D721Med (cell line): Measurements from ENCODE around the gene CLK2.
A peak's percentile ranks its signal among the peaks of the same experiment; 100 is the strongest.

Experiments used
- DNase-seq: peaks from one replicate; pipeline ENCODE4 v3.0.0; 2011; ENCODE audit warnings: low spot score; ENCODE audit not compliant: insufficient read length
- FAIRE-seq: peaks from 2 replicates; lab custom pipeline; 2011; peaks lifted over from hg19 to GRCh38; lab: Jason Lieb, UNC
- TF ChIP-seq, protein P1 (sequence below): IDR thresholded peaks from 2 replicates; pipeline ENCODE4 v1.5.1; 2012; ENCODE audit warnings: mild to moderate bottlenecking, control low read depth; ENCODE audit not compliant: insufficient read depth; ENCODE audit errors: missing control alignments

The CLK2 gene

DNA sequence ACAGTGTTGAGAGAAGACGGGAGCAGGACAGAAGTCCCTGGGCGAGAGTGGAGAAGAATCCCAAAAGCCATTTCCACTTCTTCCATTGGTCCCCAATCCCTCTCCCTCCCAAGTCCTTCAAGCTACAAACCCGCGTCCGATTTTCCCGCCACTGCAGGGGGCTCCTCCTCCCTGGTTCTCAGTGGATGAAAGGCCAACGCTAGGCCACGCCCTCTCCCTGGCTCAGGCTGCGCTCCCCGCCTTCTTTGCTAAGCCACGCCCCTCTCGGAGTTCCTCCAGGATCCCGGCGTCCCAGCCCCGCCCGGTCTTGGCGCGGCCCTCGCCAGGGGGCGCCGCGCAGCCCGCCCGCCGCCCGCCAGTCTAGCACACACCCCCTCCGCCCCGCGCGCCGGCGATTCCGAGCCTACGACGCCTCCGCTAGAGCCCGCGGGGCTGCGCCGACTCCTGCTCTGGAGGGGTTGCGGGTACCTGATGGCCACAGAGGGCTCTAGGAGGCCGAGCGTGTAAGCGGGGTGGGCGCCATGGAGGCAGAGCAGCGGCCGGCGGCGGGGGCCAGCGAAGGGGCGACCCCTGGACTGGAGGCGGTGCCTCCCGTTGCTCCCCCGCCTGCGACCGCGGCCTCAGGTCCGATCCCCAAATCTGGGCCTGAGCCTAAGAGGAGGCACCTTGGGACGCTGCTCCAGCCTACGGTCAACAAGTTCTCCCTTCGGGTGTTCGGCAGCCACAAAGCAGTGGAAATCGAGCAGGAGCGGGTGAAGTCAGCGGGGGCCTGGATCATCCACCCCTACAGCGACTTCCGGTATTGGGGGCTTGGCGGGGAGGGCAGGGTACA lies 4.0 kb upstream of the CLK2 start, which contains the start of gene HCN3:
HCN3 (plus strand) TSS at position 394 of the 832 bp plus-strand sequence; CDS start at position 522, 128 bp downstream.
- FAIRE-seq = no peak
- TF ChIP-seq, protein P1, sequence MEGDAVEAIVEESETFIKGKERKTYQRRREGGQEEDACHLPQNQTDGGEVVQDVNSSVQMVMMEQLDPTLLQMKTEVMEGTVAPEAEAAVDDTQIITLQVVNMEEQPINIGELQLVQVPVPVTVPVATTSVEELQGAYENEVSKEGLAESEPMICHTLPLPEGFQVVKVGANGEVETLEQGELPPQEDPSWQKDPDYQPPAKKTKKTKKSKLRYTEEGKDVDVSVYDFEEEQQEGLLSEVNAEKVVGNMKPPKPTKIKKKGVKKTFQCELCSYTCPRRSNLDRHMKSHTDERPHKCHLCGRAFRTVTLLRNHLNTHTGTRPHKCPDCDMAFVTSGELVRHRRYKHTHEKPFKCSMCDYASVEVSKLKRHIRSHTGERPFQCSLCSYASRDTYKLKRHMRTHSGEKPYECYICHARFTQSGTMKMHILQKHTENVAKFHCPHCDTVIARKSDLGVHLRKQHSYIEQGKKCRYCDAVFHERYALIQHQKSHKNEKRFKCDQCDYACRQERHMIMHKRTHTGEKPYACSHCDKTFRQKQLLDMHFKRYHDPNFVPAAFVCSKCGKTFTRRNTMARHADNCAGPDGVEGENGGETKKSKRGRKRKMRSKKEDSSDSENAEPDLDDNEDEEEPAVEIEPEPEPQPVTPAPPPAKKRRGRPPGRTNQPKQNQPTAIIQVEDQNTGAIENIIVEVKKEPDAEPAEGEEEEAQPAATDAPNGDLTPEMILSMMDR = peak; percentile 63

DNA sequence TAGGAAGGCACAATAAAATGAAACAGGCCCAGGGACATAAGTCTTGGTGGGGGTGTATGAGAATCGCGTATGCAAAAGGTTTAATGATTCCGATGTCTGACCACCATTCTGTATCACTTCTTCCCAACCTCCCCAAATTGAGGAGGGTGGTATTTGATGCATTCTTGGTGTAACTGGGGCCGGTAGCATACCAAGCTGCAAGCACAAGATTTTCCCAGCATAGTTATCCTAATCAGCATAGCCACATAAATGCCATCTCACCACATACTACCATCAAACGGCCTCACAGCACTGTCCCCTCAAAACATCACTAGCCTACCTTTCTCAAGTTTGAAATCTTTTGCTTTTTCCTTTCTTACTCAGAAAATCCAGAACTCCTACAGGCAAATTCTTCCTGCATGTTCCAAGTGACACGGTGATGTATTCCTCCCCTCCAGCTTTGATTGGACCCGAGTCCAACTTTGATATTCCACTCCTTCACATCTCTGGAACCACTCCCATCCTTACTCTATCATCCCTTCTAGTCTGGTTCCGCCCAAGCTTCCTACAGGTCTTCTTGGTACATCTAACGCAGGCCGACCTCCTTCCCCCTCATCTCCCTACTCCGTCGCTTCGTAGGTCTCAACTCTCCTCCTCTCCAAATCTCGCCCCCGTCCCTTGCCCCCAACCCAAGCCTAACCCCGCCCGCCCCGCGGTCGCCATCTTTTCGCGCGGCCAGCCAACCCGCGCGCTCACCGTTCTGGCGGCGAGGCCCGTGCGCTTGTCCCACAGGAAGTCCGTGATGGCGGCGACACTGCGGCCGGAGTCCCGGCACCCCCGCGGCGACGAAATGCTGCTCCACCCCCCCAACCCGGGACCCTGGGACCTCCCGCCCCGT lies 600 bp downstream of the CLK2 start:
- no peak for DNase-seq
- no peak for FAIRE-seq
- TF ChIP-seq, protein P1 = no peak

More for the DNA sequence above, 4.0 kb upstream of the CLK2 start, which contains the start of gene HCN3:
- peak; percentile 99 for DNase-seq

DNA sequence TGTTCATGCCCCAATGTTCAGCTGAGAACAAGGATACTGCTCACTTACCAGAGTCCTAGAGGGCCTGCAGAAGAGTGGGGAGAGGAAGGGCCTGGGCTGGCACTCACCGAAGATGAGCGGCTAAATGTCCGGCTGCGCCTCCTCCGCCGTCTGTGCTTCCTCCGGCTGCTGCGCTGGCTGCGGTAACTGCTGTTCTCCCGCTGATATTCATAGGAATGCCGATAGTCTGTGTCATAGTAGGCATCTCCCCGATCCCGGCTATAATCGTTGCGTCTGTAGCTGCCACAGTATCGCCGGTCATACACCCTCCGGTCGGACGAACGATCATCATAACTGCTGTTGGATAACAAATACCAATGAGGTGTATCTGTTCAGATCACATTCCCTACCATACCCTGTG lies 3.9 kb downstream of the CLK2 start:
- FAIRE-seq = no peak
- no peak for DNase-seq
- TF ChIP-seq, protein P1 = no peak

DNA sequence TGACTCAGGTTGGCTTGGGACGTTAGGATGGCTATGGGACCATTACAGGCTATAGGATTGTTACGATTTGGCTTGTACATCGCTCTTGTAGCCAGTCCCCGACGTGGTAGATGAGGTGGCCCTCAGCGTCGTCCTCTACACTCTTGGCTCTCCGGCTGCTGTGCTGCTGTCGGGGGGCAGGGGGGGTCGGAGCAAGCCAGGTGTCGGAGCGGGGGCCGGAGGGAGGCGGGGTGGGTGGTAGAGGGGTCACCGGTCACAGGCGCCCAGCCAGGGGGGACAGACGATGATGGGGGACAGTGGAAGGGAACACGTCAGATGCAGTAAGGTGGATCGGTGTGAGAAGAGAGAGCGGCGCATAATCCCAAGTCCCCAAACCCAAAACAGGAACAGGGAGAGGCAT lies 4.7 kb downstream of the CLK2 start:
- no peak for DNase-seq
- no peak for FAIRE-seq
- TF ChIP-seq, protein P1 = no peak

DNA sequence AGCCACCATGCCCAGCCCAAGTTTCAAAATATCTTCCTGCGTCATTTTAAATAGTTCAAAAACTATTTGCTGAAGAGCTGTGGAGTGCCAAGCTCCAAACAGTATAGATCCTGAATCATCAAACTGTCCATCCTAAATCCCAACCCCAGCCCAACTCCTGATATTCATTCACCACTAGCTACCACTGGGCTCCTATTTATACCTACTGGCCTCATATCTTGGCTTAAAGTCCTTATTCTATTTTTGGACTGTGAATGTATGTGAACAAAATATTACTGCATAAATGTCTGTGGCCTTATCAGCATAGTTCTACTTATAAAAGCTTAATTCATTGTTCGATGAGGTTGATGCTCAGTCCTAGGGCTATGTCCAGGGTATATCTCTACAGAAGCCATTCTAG lies 5.9 kb downstream of the CLK2 start:
- FAIRE-seq = no peak
- TF ChIP-seq, protein P1 = no peak
- DNase-seq = no peak

DNA sequence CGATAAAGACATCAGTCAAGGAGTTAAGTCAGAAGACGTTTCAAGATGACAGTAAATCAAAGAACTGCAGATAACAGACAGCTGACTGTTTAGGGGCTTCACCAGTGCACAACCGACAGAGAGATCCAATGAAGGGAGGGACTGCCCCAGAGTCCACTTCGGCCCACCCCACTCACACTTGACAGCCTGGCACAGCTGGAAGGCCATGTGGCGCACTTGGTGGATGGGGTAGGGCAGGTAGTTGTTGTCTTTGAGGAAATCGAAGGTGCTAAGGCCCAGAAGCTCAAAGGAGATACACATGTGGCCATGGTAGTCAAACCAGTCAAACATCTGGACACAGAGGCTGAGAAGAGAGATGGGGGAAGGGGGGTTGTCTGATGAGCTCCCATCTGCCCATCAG lies 6.8 kb downstream of the CLK2 start:
- TF ChIP-seq, protein P1 = no peak
- FAIRE-seq = no peak
- DNase-seq = no peak

DNA sequence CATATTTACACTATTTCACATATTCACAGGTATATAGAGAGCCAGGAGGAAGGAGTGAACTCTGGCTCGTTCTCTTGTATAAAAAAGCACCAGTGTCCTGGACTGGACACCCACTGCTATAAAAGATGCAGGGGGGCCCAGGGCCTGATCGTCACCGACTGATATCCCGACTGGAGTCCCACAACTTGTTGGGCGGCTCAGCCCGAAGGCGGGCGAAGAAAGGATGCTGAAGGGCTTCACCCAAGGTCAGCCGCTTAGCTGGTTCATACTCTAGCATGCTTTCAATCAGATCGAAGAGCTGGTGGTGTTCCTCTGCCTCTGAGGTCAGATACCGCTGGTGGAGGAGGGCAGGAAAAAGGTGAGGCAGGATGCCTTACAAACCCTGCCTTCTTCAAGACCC lies 10.2 kb downstream of the CLK2 start:
- TF ChIP-seq, protein P1 = no peak
- no peak for FAIRE-seq
- no peak for DNase-seq
